Renal cortical epithelial cell (primary cell): ENCODE results near the gene PRR23C. TPM values are rescaled to one million over a fixed set of nuclear protein-coding genes. Genes with fewer than 3 reads are reported as not detected.

ENCODE experiments used
- DNase-seq: peaks from one replicate; pipeline ENCODE4 v3.0.0-alpha.2; 2011; ENCODE audit warnings: low read depth
- total RNA-seq: library from RNA; depleted of rRNA; stranded (reverse); fragments of >200 nt; gene quantifications from 2 replicates; pipeline ENCODE4 v1.2.3, GENCODE V29; 2014

PRR23C gene
- total RNA-seq, 1 donor from 2014 or later: not detected

DNA sequence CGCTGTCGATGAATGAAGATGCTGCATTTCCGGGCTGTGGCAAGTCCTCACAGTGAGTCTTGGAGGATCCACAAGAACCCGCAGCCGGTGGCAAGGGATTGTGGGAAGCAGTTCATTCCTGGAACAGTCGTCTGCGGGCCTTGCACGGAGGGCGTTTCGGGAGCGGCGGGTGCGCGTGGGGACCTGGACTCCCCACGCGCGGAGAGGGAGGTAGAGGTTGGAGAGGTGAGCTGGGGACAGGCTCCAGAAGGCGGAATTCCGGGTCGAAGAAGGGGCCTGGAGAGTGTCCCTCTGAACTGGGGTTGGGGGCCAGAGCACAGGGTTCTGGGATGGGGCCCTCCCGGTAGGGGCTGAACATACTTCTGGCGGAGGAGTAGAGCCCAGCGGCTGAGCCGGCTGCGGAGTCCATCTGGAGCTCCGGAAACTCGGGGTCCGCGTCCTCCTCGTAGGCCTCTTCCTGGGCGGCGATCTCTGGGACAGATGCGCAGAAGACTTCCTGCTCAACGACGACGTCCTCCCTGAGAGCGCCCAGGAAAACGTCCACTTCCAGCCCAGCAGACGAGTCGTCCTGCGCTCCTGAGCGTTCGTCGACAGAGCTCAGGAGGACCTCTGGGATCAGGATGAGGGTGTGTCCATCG, 39.2 kb downstream of the PRR23C start:
- no peak for DNase-seq

DNA sequence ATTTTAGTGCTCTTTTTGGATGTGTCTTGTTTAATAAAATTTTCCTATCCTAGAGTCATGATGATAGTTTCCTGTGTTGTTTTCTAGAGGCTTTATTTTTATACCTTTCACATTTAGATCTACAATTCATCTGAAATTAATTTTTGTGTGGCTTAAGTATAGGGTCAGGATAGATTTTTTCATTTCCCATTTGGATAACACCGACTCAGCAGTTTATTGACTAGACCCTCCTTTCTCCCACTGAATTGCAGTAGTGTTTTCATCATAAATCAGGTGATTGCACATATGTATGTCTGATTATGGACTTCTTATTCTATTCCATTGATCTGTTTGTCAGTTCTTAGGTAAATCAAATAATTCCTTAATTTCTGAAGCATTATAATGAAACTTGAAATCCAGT, 49.0 kb downstream of the PRR23C start:
- DNase-seq: no peak

Other genes starting within 250 kb of the PRR23C start
- gene PIK3CB, start 210.0 kb downstream of the PRR23C start, total RNA-seq: 22.2 and 77.6 TPM in 2 replicates
- gene FOXL2, start 97.8 kb downstream of the PRR23C start, total RNA-seq: 0.35 and 1.8 TPM in 2 replicates
- gene FOXL2NB, start 97.7 kb downstream of the PRR23C start, total RNA-seq: 0.87 and 2.9 TPM in 2 replicates
- not detected in 2 replicates for gene PRR23A, start 38.6 kb downstream of the PRR23C start, total RNA-seq
- gene PRR23B, start 24.0 kb downstream of the PRR23C start, total RNA-seq: not detected in 2 replicates